Suppressor macrophage (primary cell): Measurements from ENCODE around the gene SPATA33.

Experiments
- DNase-seq, 4 experiments: peaks; one replicate each; pipeline ENCODE4 v3.0.0-alpha.2; 2020 to 2022

Gene SPATA33

GRCh38 chr16:89710709-89711564, 53.3 kb downstream of the SPATA33 start:
- DNase-seq, result no peak

- DNase-seq, result peak; percentile 29 to 65 (median 49)
Measured at GRCh38 chr16:89711601-89712273, 54.1 kb downstream of the SPATA33 start.

- DNase-seq, result no peak
Measured at GRCh38 chr16:89712274-89712781, 54.7 kb downstream of the SPATA33 start.

GRCh38 chr16:89716493-89716892, 58.9 kb downstream of the SPATA33 start:
- no peak for DNase-seq

- DNase-seq, result no peak
Measured at GRCh38 chr16:89716916-89717687, 59.5 kb downstream of the SPATA33 start.

DNA sequence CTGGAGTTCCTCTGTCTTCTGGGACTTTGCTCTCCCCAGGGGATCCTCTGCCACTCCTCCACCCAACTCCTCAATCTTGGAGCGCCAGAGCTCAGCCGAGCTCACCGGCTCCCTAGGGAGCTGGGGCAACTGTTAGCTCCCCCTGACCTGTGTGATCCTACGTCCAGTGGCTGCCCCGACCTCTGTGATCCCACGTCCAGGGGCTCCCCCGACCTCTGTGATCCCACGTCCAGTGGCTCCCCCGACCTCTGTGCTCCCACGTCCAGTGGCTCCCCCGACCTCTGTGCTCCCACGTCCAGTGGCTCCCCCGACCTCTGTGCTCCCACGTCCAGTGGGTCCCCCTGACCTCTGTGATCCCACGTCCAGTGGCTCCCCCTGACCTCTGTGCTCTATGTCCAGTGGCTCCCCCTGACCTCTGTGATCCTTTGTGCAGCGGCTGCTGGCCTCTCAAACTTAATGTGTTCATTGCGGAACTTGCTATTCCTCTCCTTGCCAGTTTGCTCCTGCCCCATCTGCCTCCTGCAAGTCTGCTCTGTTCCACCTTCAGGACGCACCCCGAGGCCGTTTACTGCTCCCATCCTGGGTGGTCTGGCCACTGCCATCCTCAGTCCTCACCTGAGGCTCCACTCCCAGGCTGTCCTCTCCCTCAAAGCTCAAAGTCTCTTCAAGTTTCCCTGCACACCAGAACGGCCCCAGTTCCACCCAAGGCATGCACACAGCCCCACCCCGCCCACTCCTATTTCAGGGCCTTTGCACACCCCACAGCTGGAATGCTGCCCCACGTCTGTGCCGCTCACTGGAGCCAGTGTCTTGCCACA, 60.3 kb downstream of the SPATA33 start:
- no peak for DNase-seq
